ENCODE results near the gene PRELP.

The PRELP gene

DNA sequence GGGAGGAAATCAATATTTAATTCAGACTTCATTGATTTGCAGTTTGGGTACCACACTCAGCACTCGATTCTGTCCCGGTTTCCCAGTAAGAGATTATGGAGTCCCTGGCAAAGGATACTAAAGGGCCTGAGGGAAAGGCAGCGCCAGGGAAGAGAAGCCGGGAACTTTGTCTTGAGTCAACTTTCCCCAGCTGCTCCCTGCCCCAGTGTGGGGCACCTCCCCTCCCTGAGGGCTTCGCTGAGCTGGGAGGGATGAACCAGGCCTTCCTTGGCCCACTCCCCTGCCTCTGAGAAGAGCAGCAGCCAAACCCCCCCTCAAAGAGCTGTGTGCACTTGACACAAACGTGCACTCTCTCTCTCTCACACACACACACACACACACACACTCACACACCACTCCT, 51.0 kb downstream of the PRELP start:
- no peak for DNase-seq

GRCh38 chr1:203527013-203527412, 51.4 kb downstream of the PRELP start:
- DNase-seq = no peak

GRCh38 chr1:203528063-203528462, 52.5 kb downstream of the PRELP start:
- DNase-seq = peak; percentile 22

DNA sequence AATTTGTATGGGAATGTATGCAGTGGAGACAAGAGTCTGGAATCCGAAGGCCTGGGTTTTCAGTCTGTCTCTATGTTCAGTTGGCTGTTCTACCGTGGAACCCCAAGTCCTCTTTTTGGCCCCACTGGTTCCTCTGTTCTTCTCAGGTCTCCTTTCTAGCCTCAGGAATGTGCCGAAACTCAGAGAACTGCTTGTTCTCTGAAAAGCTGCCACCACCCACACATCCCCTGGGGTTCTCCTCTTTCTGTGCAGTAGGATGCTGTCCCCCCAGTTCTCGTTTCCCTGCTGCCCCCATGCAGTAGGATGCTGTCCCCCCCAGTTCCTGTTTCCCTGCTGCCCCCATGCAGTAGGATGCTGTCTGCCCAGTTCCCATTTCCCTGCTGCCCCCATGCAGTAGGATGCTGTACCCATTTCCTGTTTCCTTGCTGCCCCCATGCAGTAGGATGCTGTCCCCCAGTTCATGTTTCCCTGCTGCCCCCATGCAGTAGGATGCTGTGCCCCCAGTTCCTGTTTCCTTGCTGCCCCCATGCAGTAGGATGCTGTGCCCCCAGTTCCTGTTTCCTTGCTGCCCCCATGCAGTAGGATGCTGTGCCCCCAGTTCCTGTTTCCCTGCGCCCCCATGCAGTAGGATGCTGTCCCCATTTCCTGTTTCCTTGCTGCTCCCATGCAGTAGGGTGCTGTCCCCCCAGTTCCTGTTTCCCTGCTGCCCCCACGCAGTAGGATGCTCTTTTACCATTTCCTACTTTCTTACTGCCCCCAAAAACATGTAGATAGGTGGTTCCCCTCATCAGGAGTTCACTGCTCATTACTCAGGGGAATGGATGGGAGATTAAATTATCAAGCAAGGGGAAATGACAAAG, 53.6 kb downstream of the PRELP start:
- DNase-seq = no peak

GRCh38 chr1:203531063-203531462, 55.5 kb downstream of the PRELP start:
- DNase-seq = no peak

- no peak for DNase-seq
These were observed 58.4 kb downstream of the PRELP start for GRCh38 chr1:203534012-203534411.

DNA sequence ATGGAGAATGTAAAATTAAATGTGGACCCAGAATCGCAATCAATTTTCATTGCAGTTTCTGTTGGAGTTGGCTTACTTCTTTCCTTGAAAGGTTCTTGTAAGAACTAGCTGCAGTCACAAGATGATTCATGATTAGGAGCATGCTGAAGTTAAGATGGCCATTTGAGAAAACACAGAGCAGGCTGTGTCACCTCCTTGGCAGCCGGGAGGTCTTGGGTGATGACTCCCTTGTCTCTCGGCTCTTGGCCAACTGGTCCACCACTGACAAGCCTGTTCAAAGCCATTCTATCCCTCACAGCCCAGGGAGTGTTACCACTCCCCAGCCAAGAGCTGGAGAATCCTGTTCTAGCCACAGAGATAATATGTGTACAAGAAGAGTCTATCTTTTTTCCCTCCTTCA, 58.9 kb downstream of the PRELP start:
- DNase-seq = no peak

DNA sequence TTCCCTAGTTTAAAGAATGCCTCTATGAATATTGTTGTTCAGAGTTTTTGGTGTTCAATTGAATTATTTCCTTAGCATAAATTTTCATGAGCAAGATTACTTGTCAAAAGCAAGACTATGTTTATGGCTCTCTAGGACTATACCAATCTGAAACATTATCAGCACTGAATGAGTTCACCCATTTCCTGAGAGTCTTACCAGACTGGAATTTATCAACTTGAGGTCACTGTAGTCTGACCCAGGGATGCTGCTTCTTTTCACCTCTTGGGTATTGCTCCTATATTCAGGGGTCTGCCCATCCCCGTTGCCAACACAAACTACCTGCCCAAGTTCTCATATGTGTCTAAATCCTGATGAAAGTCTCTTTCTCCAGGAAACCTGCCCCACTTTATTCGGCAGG, 61.0 kb downstream of the PRELP start:
- no peak for DNase-seq

- no peak for DNase-seq
These were observed 61.4 kb downstream of the PRELP start for GRCh38 chr1:203536980-203537455.

- no peak for DNase-seq
These were observed 62.3 kb downstream of the PRELP start for GRCh38 chr1:203537806-203538464.

DNA sequence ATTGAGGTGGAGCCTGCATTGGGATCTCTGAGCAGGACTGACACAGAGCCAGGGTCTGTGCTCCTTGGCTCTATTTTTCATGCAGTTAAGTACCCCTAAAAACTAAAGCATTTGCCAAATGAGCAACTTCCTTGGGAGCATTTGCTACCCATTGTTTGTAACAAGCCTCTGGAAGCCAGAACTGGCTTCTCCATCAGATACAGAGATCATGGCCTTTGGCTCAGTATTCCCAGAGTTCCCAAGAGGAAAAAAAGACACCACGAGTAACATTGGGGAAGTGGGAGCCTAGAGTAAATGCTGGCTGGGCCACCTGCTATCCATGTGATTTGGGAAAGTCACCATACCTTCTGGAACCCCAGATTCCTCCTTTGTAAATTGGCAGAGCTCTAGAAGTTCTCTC, 63.1 kb downstream of the PRELP start:
- DNase-seq = no peak

DNA sequence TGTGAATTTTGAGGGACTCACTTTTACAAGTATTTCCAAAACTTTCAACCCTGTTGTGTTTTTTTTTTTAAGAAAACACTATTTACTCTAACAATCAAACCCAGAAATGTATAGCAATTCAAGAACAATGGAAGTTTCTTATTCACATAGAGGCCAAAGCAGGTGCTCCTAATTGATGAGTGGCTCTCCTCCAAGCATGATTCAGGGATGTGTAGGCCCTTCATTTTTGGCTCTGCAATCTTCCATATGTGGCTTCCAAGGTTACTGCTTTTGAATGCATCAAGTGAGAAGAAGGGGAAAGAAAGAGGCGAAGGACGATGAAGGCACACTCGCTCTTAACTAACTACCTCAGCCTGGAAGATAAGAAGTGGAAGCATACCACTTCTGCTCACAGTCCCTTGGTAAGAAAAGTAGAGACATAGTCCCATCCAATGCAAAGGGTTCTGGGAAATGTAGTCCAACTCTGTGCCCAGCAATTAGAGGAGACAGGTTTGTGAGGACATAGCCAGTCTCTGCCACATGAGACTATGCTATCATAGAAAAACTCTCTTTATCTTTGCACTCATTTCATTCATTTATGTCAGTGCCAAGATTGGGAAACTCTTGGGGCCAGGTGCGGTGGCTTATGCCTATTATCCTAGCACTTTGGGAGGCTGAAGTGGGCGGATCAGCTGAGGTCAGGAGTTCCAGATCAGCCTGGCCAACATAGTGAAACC, 64.4 kb downstream of the PRELP start:
- no peak for DNase-seq
